HG03378 (cell line): ENCODE data around the gene HARBI1.
A peak's percentile ranks its signal among the peaks of the same experiment; 100 is the strongest.

Experiments
- ATAC-seq: cut with Tn5 transposase; IDR thresholded peaks from one replicate; pipeline ENCODE4 v1.9.1; 2021; ENCODE audit warnings: mild to moderate bottlenecking, moderate library complexity; ENCODE audit not compliant: unreplicated experiment

HARBI1 gene

GRCh38 chr11:46557684-46558151 lies 59.3 kb downstream of the HARBI1 start:
- ATAC-seq, result no peak

GRCh38 chr11:46555267-46556054 lies 61.6 kb downstream of the HARBI1 start:
- ATAC-seq, result peak; percentile 44

- ATAC-seq, result no peak
These were observed 62.5 kb downstream of the HARBI1 start for GRCh38 chr11:46554213-46555147.

GRCh38 chr11:46553814-46554212 lies 63.2 kb downstream of the HARBI1 start:
- no peak for ATAC-seq
